H1 (cell line): ENCODE results near the gene MYO9B. TPM values are rescaled to one million over a fixed set of nuclear protein-coding genes. Genes with fewer than 3 reads are reported as not detected.

ENCODE experiments used
- CTCF ChIA-PET: fragments of 300-600 bp; sonication (Branson Sonifier 250); formaldehyde crosslinking; loops from one replicate; lab custom pipeline; 2021; ENCODE audit not compliant: partially characterized antibody; lab: Charles Lee
- POLR2A ChIA-PET: fragments of 300-600 bp; sonication (Branson Sonifier 250); formaldehyde crosslinking; loops from one replicate; lab custom pipeline; 2021; ENCODE audit warnings: inconsistent platforms; ENCODE audit not compliant: partially characterized antibody; lab: Charles Lee
- DNase-seq, 2 experiments: peaks; one replicate each; pipeline versions ENCODE4 v3.0.0 to v3.0.0-alpha.2; 2010 to 2022; ENCODE audit warnings: low spot score in 2 of 2, low read depth in 1 of 2, mixed read lengths in 1 of 2
- FAIRE-seq: peaks from 2 replicates; lab custom pipeline; 2011; peaks lifted over from hg19 to GRCh38; lab: Jason Lieb, UNC
- H2AFZ ChIP-seq: 2 replicates; pipeline ENCODE4 v1.8.1; 2012; ENCODE audit warnings: low read length, inconsistent platforms
- H2AK5ac ChIP-seq: 2 replicates; pipeline ENCODE4 v1.6.1; 2013; ENCODE audit warnings: low read depth, low read length
- H2BK120ac ChIP-seq: replicated peaks from 2 replicates; pipeline ENCODE3; 2013; ENCODE audit warnings: low read depth, low read length, inconsistent platforms
- H2BK12ac ChIP-seq: 2 replicates; pipeline ENCODE4 v1.6.1; 2013; ENCODE audit warnings: low read depth, low read length
- H2BK15ac ChIP-seq: 2 replicates; pipeline ENCODE4 v1.6.1; 2013; ENCODE audit warnings: low read length
- H2BK20ac ChIP-seq: 2 replicates; pipeline ENCODE4 v1.6.1; 2013; ENCODE audit warnings: low read length
- H2BK5ac ChIP-seq: 2 replicates; pipeline ENCODE4 v1.6.1; 2013; ENCODE audit warnings: low read depth, low read length
- H3K14ac ChIP-seq: 2 replicates; pipeline ENCODE4 v1.6.1; 2013; ENCODE audit warnings: inconsistent platforms; ENCODE audit not compliant: insufficient read length
- H3K18ac ChIP-seq: 2 replicates; pipeline ENCODE4 v1.6.1; 2013; ENCODE audit warnings: low read length; ENCODE audit errors: extremely low read depth
- H3K23ac ChIP-seq: 2 replicates; pipeline ENCODE4 v1.6.1; 2013; ENCODE audit warnings: inconsistent platforms; ENCODE audit not compliant: insufficient read length
- H3K23me2 ChIP-seq: 2 replicates; pipeline ENCODE4 v1.6.1; 2013; ENCODE audit warnings: low read depth, low read length
- H3K27ac ChIP-seq: 2 replicates; pipeline ENCODE4 v1.6.1; 2011; ENCODE audit warnings: low read depth, low read length, inconsistent platforms
- H3K27me3 ChIP-seq, 4 experiments: replicated peaks in 1 of 4; 1 replicate in 1 of 4; 2 replicates in 3 of 4; pipeline versions ENCODE4 v1.6.1 to v1.8.1; 2011 to 2013; ENCODE audit warnings: low read length in 3 of 4, mild to moderate bottlenecking in 3 of 4, inconsistent platforms in 2 of 4, mixed read lengths in 2 of 4, moderate library complexity in 1 of 4; ENCODE audit not compliant: control insufficient read depth in 3 of 4, insufficient read depth in 3 of 4; ENCODE audit errors: extremely low read depth in 1 of 4
- H3K36me3 ChIP-seq, 4 experiments: 2 replicates each; pipeline versions ENCODE4 v1.6.1 to v1.8.1; 2011 to 2013; ENCODE audit warnings: mild to moderate bottlenecking in 4 of 4, low read length in 3 of 4, moderate library complexity in 2 of 4, control low read depth in 1 of 4, inconsistent platforms in 1 of 4; ENCODE audit not compliant: insufficient read depth in 4 of 4, control insufficient read depth in 2 of 4
- H3K4ac ChIP-seq: replicated peaks from 2 replicates; pipeline ENCODE3; 2013; ENCODE audit warnings: low read length, low read depth, mixed read lengths, inconsistent platforms; ENCODE audit not compliant: insufficient read length
- H3K4me1 ChIP-seq, 4 experiments: replicated peaks in 1 of 4; 1 replicate in 1 of 4; 2 replicates in 3 of 4; pipeline versions ENCODE4 v1.6.1 to v1.8.1; 2011 to 2013; ENCODE audit warnings: low read length in 3 of 4, inconsistent platforms in 2 of 4, mixed read lengths in 1 of 4; ENCODE audit not compliant: insufficient read depth in 4 of 4, control insufficient read depth in 3 of 4
- H3K4me2 ChIP-seq, 2 experiments: 2 replicates each; pipeline versions ENCODE4 v1.6.1 to v1.8.1; 2011 to 2013; ENCODE audit warnings: low read depth in 2 of 2, low read length in 2 of 2, control low read depth in 1 of 2, inconsistent platforms in 1 of 2, mild to moderate bottlenecking in 1 of 2; ENCODE audit not compliant: insufficient read depth in 1 of 2
- H3K4me3 ChIP-seq, 4 experiments: fragments of 200-600, 300-600 bp in 1 of 4; sonication (generic), shearing (Covaris generic), sonication (Bioruptor Twin) in 1 of 4; 2 replicates each; pipeline versions ENCODE4 v1.5.1 to v1.8.1; 2011 to 2016; ENCODE audit warnings: low read length in 4 of 4, low read depth in 3 of 4, control low read depth in 2 of 4, inconsistent platforms in 2 of 4, mild to moderate bottlenecking in 2 of 4, mixed read lengths in 1 of 4, moderate library complexity in 1 of 4; ENCODE audit not compliant: insufficient read depth in 2 of 4; ENCODE audit errors: extremely low read depth in 1 of 4
- H3K56ac ChIP-seq: replicated peaks from 2 replicates; pipeline ENCODE3; 2013; ENCODE audit warnings: low read depth, mild to moderate bottlenecking, mixed read lengths, low read length, inconsistent platforms; ENCODE audit not compliant: insufficient read length
- H3K79me1 ChIP-seq: 2 replicates; pipeline ENCODE4 v1.6.1; 2013; ENCODE audit warnings: low read depth, low read length, control low read depth
- H3K79me2 ChIP-seq, 2 experiments: 2 replicates each; pipeline versions ENCODE4 v1.6.1 to v1.8.1; 2012 to 2013; ENCODE audit warnings: low read length in 2 of 2, mild to moderate bottlenecking in 2 of 2, inconsistent platforms in 1 of 2; ENCODE audit not compliant: insufficient read depth in 2 of 2, control insufficient read depth in 1 of 2
- H3K9ac ChIP-seq, 4 experiments: replicated peaks in 1 of 4; 1 replicate in 1 of 4; 2 replicates in 3 of 4; pipeline versions ENCODE4 v1.6.1 to v1.8.1; 2011 to 2013; ENCODE audit warnings: low read depth in 3 of 4, low read length in 3 of 4, control low read depth in 2 of 4, mild to moderate bottlenecking in 2 of 4, moderate library complexity in 2 of 4, inconsistent platforms in 1 of 4; ENCODE audit errors: extremely low read depth in 1 of 4
- H3K9me3 ChIP-seq, 2 experiments: 2 replicates each; pipeline versions ENCODE4 v1.6.1 to v1.8.1; 2012 to 2013; ENCODE audit warnings: mild to moderate bottlenecking in 2 of 2, moderate library complexity in 2 of 2, control low read depth in 1 of 2, inconsistent platforms in 1 of 2, low read depth in 1 of 2, low read length in 1 of 2, mixed read lengths in 1 of 2; ENCODE audit not compliant: insufficient read depth in 2 of 2
- H4K20me1 ChIP-seq, 2 experiments: replicated peaks in 1 of 2; 2 replicates each; pipeline versions ENCODE3 to v1.8.1; 2011 to 2013; ENCODE audit warnings: inconsistent platforms in 2 of 2, low read length in 2 of 2, mild to moderate bottlenecking in 1 of 2; ENCODE audit not compliant: insufficient read depth in 2 of 2, control insufficient read depth in 1 of 2
- H4K5ac ChIP-seq: 2 replicates; pipeline ENCODE4 v1.6.1; 2013; ENCODE audit warnings: low read length, low read depth, mixed read lengths, inconsistent platforms; ENCODE audit not compliant: insufficient read length
- H4K8ac ChIP-seq: 2 replicates; pipeline ENCODE4 v1.8.0; 2013; ENCODE audit warnings: mild to moderate bottlenecking, moderate library complexity, low read length, inconsistent platforms; ENCODE audit not compliant: insufficient read depth; ENCODE audit errors: extremely low read depth
- H4K91ac ChIP-seq: replicated peaks from 2 replicates; pipeline ENCODE3; 2013; ENCODE audit warnings: low read length, mixed read lengths, inconsistent platforms; ENCODE audit not compliant: insufficient read length
- ASH2L ChIP-seq: fragments of 200-600, 300-600 bp; sonication (generic); IDR thresholded peaks from one replicate; pipeline ENCODE4 v1.7.1; 2017; ENCODE audit warnings: low read length
- BACH1 ChIP-seq: IDR thresholded peaks from 2 replicates; pipeline ENCODE4 v1.6.1; 2012; ENCODE audit warnings: low read length, improper control_type of control experiment
- CREB1 ChIP-seq: IDR thresholded peaks from 2 replicates; pipeline ENCODE4 v1.6.1; 2012; ENCODE audit warnings: inconsistent platforms
- HDAC2 ChIP-seq, 2 experiments: fragments of 300-600 bp in 1 of 2; sonication (generic) in 1 of 2; IDR thresholded peaks; 2 replicates each; pipeline ENCODE4 v1.6.1; 2011 to 2012; ENCODE audit warnings: low read depth in 2 of 2, low read length in 2 of 2, mild to moderate bottlenecking in 2 of 2, moderate library complexity in 2 of 2, borderline replicate concordance in 1 of 2, inconsistent platforms in 1 of 2
- KDM1A ChIP-seq: fragments of 200-600, 300-600 bp; sonication (generic); IDR thresholded peaks from 2 replicates; pipeline ENCODE4 v1.7.1; 2016; ENCODE audit warnings: mild to moderate bottlenecking, low read length, borderline replicate concordance
- KDM4A ChIP-seq: IDR thresholded peaks from one replicate; pipeline ENCODE4 v1.7.1; 2012; ENCODE audit warnings: low read depth, mild to moderate bottlenecking, moderate library complexity, low read length, inconsistent platforms; ENCODE audit not compliant: severe bottlenecking
- POLR2A ChIP-seq, 2 experiments: IDR thresholded peaks; 1 replicate in 1 of 2; 2 replicates in 1 of 2; pipeline ENCODE4 v1.6.1; 2011; ENCODE audit warnings: low read depth in 2 of 2, low read length in 2 of 2, mild to moderate bottlenecking in 2 of 2; ENCODE audit errors: control extremely low read depth in 1 of 2
- TAF1 ChIP-seq: IDR thresholded peaks from 2 replicates; pipeline ENCODE4 v1.6.1; 2011; ENCODE audit warnings: mild to moderate bottlenecking, low read depth, low read length
- WGBS, 2 experiments: shearing (Covaris generic) in 1 of 2; methylation state at CpG; one replicate each; pipeline versions ENCODE4 v1.1.6 to v1.1.7; 2013 to 2015; ENCODE audit warnings: low lambda C conversion rate in 2 of 2, mixed read lengths in 2 of 2, inconsistent platforms in 1 of 2, low coverage in 1 of 2, missing lambda C conversion rate in 1 of 2; ENCODE audit not compliant: insufficient replicate concordance in 2 of 2, insufficient coverage in 1 of 2, insufficient read length in 1 of 2; ENCODE audit errors: extremely low coverage in 1 of 2, missing lambda C conversion rate in 1 of 2; 5-methylcytosine and 5-hydroxymethylcytosine counted together
- polyA plus RNA-seq, 7 experiments: library from polyadenylated mRNA; depleted of rRNA in 3 of 7; stranded (reverse) in 5 of 7; unstranded in 2 of 7; fragments of >200 nt in 5 of 7; fragments of 200-250 nt in 2 of 7; gene quantifications; 1 replicate in 5 of 7; 2 replicates in 1 of 7; 4 replicates in 1 of 7; pipeline versions ENCODE4 v1.2.1 to v1.2.3, GENCODE V29; 2011 to 2013; ENCODE audit warnings: missing spikeins in 2 of 7, mixed read lengths in 2 of 7
- total RNA-seq: library from RNA; stranded (reverse); fragmentation: NEBNext Ultra II Directional; extraction: Animal tissue kit (Norgen Biotek cat#: 25700); gene quantifications from 2 replicates; pipeline ENCODE4 v1.2.1, GENCODE V29; 2021
- TF ChIP-seq, protein P1 (sequence below): IDR thresholded peaks from 2 replicates; pipeline ENCODE4 v1.6.1; 2012; ENCODE audit warnings: inconsistent platforms

Gene MYO9B
- total and polyA plus RNA-seq, 2 of the 8 experiments (the other 6 are each of a cell fraction or from before 2014, with no cell fraction given), result 27.6 to 77.1 TPM

DNA sequence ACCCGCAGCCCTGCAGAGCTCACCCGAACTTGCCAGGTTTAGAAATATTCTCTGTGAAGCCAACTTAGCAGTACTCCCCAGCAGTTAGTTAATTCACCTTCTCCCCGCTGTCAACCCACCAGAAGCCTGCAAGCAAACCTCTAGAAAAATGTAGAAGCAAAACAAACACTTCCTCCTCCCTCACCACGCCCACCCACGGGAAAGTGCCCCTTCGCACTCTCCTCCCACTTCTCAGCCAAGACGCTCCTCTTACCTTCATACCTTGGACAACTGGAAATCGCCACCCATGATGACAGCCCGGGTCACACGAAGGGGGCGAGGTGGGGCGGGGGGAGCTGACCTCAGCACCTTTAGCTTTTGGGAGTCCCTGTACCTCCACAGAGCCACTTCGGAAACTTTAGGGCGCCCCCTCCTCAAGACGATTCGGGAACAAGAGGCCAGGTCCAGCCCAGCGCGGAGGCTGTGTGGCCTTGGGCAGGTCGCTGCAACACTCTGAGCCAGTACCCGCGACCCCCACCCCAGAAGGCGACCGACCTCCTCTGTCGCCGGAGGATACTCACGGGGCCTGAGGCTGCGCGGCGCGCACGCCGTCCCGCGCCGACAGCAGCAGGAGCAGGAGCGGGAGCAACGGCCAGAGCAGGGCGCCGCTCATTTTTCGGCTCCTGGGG, 49.5 kb upstream of the MYO9B start:
- Histone ChIP-seq H2BK5ac (no peak overlapping the region), H4K5ac (peak overlapping the region; percentile 40), H3K56ac (no peak overlapping the region), H3K4me2 (peak overlapping the region; percentile 91), H2BK120ac (no peak overlapping the region), H4K20me1 (peaks cover 0 to 3% of the 10 kb centered on the region in 2 experiments), H3K79me1 (no peaks in the 10 kb centered on the region), H3K36me3 (no peaks in the 10 kb centered on the region), H2BK12ac (no peak overlapping the region), H3K4me3 (peak overlapping the region; percentile 74 to 87 (median 82)), H3K14ac (no peak overlapping the region), H4K91ac (peak overlapping the region; percentile 73), H2BK20ac (no peak overlapping the region), H3K23me2 (peaks cover 11% of the 10 kb centered on the region), H2AFZ (no peak overlapping the region), H3K4me1 (peaks cover 2 to 9% (median 5%) of the 10 kb centered on the region in 4 experiments; a peak in 5 of 7 replicates), H3K79me2 (peaks cover 0 to 3% of the 10 kb centered on the region in 2 experiments; a peak in 2 of 4 replicates), H3K27ac (no peak overlapping the region), H3K9ac (peak overlapping the region; percentile 44 to 72 (median 59); a peak in 6 of 7 replicates), H2AK5ac (no peak overlapping the region), H4K8ac (peak overlapping the region; percentile 80), H3K23ac (no peak overlapping the region), H3K9me3 (peaks cover 3 to 8% of the 10 kb centered on the region in 2 experiments), H3K18ac (peak overlapping the region; percentile 60; the same call in 1 of the 2 replicates), H3K27me3 (peaks cover 0 to 6% (median 3%) of the 10 kb centered on the region in 4 experiments; a peak in 4 of 7 replicates), H2BK15ac (no peak overlapping the region), H3K4ac (no peak overlapping the region)
- 4% methylated on average over 32 of the region's 40 CpGs; no CpG with 5 or more reads in 1 of the 2 experiments for WGBS, 2 experiments
- POLR2A ChIA-PET, result interaction anchor here (1.1 to 1.5 kb wide), 3 partner anchors 10 to 18 kb away, joined by 3 to 4 read pairs (median 4); no protein-coding TSS in a partner anchor
- FAIRE-seq, result no peak
- DNase-seq, result peak in 1 of 2 experiments; percentile 65
- CTCF ChIA-PET, result no interaction called here
- TF ChIP-seq CREB1 (no peak), BACH1 (no peak), TAF1 (peak; percentile 39; the same call in 1 of the 2 replicates), ASH2L (peak; percentile 2), KDM4A (peak; percentile 69), KDM1A (peak; percentile 72; the same call in 1 of the 2 replicates), HDAC2 (IDR thresholded peaks at IDR 0.05; ENCODE audit: borderline replicate concordance in 1 of 2, low read depth in 2 of 2, low read length in 2 of 2) (no peak), POLR2A (IDR thresholded peaks at IDR 0.05; ENCODE audit: control extremely low read depth in 1 of 2, low read depth in 2 of 2, low read length in 2 of 2) (peak in 1 of 2 experiments; percentile 63; a peak in 2 of 3 replicates)
- TF ChIP-seq, protein P1, sequence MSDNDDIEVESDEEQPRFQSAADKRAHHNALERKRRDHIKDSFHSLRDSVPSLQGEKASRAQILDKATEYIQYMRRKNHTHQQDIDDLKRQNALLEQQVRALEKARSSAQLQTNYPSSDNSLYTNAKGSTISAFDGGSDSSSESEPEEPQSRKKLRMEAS, result 0 out of 2 replicates have a peak, but pooled peaks have one; percentile 13
